ENCODE results near the gene MROH7. TPM values are rescaled to one million over a fixed set of nuclear protein-coding genes. Genes with fewer than 3 reads are reported as not detected.

Gene MROH7
- total RNA-seq, 1 experiment from 2014 or later = not detected

DNA sequence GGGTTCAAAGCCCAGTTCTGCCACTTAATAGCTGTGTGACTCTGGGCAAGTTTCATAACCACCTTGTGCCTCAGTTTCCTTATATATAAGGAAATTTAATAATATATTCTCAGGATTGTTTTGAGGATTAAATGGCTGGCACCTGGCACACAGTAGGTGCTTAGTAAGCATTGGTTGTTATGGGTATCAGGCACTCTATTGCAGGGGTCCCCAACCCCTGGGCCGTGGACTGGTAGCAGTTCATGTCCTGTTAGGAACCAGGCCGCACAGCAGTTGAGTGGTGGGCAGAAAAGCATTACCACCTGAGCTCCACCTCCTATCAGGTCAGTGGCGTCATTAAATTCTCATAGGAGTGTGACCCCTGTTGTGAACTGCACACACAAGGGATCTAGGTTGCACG lies 104.3 kb downstream of the MROH7 start:
- POLR2A ChIA-PET = no interaction called here
- Mint-ChIP-seq H3K27ac (ENCODE audit: low read depth, unreplicated experiment) (no peak overlapping the region), H3K9me3 (ENCODE audit: unreplicated experiment) (no peaks in the 10 kb centered on the region), H3K4me3 (ENCODE audit: unreplicated experiment) (no peak overlapping the region), H3K27me3 (ENCODE audit: insufficient read depth, unreplicated experiment) (no peaks in the 10 kb centered on the region), H3K36me3 (ENCODE audit: insufficient read depth, unreplicated experiment) (peaks cover 7% of the 10 kb centered on the region), H3K4me1 (ENCODE audit: insufficient read depth, unreplicated experiment) (no peaks in the 10 kb centered on the region)
- TF ChIP-seq, protein P1, sequence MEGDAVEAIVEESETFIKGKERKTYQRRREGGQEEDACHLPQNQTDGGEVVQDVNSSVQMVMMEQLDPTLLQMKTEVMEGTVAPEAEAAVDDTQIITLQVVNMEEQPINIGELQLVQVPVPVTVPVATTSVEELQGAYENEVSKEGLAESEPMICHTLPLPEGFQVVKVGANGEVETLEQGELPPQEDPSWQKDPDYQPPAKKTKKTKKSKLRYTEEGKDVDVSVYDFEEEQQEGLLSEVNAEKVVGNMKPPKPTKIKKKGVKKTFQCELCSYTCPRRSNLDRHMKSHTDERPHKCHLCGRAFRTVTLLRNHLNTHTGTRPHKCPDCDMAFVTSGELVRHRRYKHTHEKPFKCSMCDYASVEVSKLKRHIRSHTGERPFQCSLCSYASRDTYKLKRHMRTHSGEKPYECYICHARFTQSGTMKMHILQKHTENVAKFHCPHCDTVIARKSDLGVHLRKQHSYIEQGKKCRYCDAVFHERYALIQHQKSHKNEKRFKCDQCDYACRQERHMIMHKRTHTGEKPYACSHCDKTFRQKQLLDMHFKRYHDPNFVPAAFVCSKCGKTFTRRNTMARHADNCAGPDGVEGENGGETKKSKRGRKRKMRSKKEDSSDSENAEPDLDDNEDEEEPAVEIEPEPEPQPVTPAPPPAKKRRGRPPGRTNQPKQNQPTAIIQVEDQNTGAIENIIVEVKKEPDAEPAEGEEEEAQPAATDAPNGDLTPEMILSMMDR (IDR thresholded peaks at IDR 0.05; ENCODE audit: unreplicated experiment) = no peak
- CTCF ChIA-PET = no interaction called here
- no TSS peak for BruUV-seq (replicated peaks)
- DNase-seq (ENCODE audit: unreplicated experiment) = no peak
- intact Hi-C loops (cut with micrococcal nuclease) = no loop called here

DNA sequence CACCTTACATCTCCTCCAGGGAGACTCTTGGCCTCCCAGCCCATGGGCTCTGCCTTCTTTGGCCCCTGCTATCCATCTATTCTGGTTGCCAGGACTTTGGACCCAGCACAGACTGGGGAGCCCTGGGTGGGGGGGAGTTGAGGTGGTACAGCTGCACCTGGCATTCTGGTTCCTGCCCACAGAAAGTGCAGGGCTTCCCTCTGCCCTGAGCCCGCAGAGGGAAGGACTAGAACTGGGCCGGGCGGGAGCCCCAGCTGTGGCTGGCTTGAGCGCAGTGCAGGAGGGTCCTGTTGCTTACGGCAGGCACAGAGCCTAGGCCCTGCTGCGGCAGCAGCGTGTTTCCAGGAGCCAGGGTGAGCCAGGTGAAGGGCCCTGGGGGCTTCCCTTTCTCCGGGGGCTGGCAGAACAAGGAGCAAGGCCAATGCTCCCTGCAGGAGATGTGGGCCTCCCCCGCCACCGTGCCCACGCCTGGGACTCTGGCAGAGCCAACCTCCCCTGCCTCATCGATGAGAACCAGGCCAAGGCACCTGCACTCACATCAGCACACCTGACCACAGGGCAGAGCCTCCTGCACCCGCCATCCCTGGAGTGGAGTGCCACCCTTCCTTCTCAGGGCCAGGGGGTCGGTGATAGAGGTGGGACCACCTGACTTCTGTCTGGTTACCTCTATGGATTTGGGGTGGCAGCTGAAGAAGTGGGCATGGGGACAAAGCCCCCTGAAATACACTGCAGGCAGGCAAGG lies 106.7 kb downstream of the MROH7 start:
- Mint-ChIP-seq H3K36me3 (ENCODE audit: insufficient read depth, unreplicated experiment) (no peaks in the 10 kb centered on the region), H3K27ac (ENCODE audit: low read depth, unreplicated experiment) (no peak overlapping the region), H3K4me3 (ENCODE audit: unreplicated experiment) (no peak overlapping the region), H3K9me3 (ENCODE audit: unreplicated experiment) (no peaks in the 10 kb centered on the region), H3K4me1 (ENCODE audit: insufficient read depth, unreplicated experiment) (no peaks in the 10 kb centered on the region), H3K27me3 (ENCODE audit: insufficient read depth, unreplicated experiment) (no peaks in the 10 kb centered on the region)
- ChIA-PET CTCF (no interaction called here), POLR2A (no interaction called here)
- intact Hi-C loops (cut with micrococcal nuclease) = no loop called here
- TF ChIP-seq, protein P1 (IDR thresholded peaks at IDR 0.05; ENCODE audit: unreplicated experiment) = no peak
- DNase-seq (ENCODE audit: unreplicated experiment) = no peak
- BruUV-seq (replicated peaks) = no TSS peak

DNA sequence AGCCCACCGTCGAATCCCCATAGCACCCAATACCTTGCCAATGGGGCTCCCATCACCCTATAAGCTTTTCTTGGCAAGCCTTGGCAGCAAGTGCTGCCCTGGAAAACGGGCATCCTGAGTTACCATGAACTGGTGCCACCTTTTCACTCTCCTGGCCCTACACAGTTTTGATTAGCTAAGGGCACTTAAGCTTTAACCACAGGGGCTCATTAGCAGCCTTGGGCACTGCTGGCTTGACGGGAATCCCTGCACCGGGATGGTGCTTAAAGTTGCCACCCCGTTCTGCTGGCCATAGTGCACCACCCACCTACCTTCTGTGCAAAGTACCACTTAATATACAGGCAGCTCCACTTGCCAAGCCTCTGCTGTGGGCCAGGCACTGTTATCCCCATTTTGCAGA lies 109.0 kb downstream of the MROH7 start:
- ChIA-PET POLR2A (interaction anchor here (0.7 to 1.3 kb wide), 2 partner anchors 25 to 111 kb away, joined by 3 to 4 read pairs; no protein-coding TSS in a partner anchor), CTCF (interaction anchor here (0.6 to 1.3 kb wide), 4 partner anchors 10 to 242 kb away, joined by 3 to 5 read pairs (median 4); partner anchors contain the start of gene PARS2)
- Mint-ChIP-seq H3K36me3 (ENCODE audit: insufficient read depth, unreplicated experiment) (no peaks in the 10 kb centered on the region), H3K27ac (ENCODE audit: low read depth, unreplicated experiment) (no peak overlapping the region), H3K27me3 (ENCODE audit: insufficient read depth, unreplicated experiment) (no peaks in the 10 kb centered on the region), H3K9me3 (ENCODE audit: unreplicated experiment) (no peaks in the 10 kb centered on the region), H3K4me3 (ENCODE audit: unreplicated experiment) (no peak overlapping the region), H3K4me1 (ENCODE audit: insufficient read depth, unreplicated experiment) (no peaks in the 10 kb centered on the region)
- intact Hi-C loops (cut with micrococcal nuclease) = no loop called here
- no TSS peak for BruUV-seq (replicated peaks)
- TF ChIP-seq, protein P1 (IDR thresholded peaks at IDR 0.05; ENCODE audit: unreplicated experiment) = no peak
- DNase-seq (ENCODE audit: unreplicated experiment) = no peak

DNA sequence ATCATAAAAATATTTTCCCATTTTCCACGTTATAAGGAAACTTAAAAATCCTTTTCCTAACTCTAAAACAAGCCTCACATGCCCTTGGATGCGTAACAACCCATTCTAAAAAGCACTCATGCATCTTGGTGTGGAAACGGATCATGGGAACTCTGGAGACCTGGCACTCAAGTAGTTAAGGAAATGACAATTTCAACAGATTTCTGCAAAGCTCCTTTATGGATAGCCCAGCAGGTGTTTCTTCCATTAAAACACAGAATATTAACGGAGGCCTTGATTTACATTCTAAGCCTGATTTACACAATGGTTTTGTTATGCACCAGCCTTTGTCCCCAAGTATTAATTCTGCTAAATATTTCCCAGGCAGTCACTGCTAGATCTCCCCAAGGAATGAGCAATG lies 109.8 kb downstream of the MROH7 start:
- H3K9me3 Mint-ChIP-seq (ENCODE audit: unreplicated experiment) = no peaks in the 10 kb centered on the region
- H3K4me1 Mint-ChIP-seq (ENCODE audit: insufficient read depth, unreplicated experiment) = no peaks in the 10 kb centered on the region
- CTCF ChIA-PET = interaction anchor here (0.7 kb wide), 1 partner anchor 179 kb away, joined by 3 read pairs; no protein-coding TSS in a partner anchor
- H3K27ac Mint-ChIP-seq (ENCODE audit: low read depth, unreplicated experiment) = no peak overlapping the region
- DNase-seq (ENCODE audit: unreplicated experiment) = no peak
- intact Hi-C loops (cut with micrococcal nuclease) = no loop called here
- no TSS peak for BruUV-seq (replicated peaks)
- no peaks in the 10 kb centered on the region for H3K27me3 Mint-ChIP-seq (ENCODE audit: insufficient read depth, unreplicated experiment)
- no peak overlapping the region for H3K4me3 Mint-ChIP-seq (ENCODE audit: unreplicated experiment)
- H3K36me3 Mint-ChIP-seq (ENCODE audit: insufficient read depth, unreplicated experiment) = no peaks in the 10 kb centered on the region
- POLR2A ChIA-PET = interaction anchor here (0.7 to 1.1 kb wide), 2 partner anchors 25 to 465 kb away, joined by 3 read pairs; no protein-coding TSS in a partner anchor
- TF ChIP-seq, protein P1 (IDR thresholded peaks at IDR 0.05; ENCODE audit: unreplicated experiment) = no peak
